ENCODE data around the gene CLEC4E.
"Not testable (repeated sequence)": the region's sequence is repeated elsewhere in the genome, so short reads cannot be mapped to it uniquely, and the experiment has no call there.

Gene CLEC4E

DNA sequence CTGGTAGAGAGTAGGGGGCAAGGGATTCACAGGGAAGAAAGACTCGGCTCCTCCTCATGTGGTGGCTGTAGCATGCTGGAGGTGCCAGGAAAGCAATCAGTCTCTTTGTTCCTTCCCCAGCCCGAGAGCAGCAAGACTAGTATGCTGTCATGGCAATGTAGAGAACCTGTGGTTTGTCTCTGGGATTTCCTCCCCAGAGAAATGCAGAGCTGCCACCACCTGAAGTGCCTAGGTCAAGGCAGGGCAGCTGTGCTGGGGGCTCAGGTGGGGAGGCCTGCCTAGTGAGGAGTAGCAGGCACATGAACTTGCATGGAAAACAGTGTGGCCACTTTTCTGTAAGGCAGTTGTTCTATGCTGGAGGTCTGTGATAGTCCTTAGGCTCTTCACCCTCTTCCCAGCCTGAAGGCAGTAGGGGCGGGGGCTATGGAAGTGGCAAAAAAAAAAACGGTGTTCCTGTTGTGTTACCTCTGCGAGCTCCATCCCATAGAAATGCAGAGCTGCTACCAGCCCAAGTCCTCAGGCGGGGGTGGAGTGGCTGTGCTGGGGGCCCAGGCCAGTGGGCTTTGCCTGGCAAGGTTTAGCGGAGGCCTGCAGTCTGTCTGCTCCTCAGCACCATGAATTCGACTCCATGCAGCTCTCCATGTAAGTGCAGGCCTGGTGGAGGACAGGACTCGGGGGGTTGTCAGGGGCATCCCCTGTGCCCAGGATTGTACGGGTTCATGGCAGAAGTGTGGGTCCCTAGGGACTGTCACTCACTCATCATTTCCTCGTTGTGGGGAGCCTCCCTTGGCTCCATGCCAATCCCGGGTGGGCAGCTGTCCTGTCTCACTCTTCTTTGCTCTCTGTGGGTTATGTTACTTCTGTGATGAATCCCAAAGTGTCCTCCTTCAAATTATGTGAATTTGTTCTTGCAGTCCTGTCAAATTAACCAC lies 31.5 kb downstream of the CLEC4E start:
- H3K4me3 ChIP-seq (ENCODE audit: low read length): no peak overlapping the region
- TF ChIP-seq, protein P1, sequence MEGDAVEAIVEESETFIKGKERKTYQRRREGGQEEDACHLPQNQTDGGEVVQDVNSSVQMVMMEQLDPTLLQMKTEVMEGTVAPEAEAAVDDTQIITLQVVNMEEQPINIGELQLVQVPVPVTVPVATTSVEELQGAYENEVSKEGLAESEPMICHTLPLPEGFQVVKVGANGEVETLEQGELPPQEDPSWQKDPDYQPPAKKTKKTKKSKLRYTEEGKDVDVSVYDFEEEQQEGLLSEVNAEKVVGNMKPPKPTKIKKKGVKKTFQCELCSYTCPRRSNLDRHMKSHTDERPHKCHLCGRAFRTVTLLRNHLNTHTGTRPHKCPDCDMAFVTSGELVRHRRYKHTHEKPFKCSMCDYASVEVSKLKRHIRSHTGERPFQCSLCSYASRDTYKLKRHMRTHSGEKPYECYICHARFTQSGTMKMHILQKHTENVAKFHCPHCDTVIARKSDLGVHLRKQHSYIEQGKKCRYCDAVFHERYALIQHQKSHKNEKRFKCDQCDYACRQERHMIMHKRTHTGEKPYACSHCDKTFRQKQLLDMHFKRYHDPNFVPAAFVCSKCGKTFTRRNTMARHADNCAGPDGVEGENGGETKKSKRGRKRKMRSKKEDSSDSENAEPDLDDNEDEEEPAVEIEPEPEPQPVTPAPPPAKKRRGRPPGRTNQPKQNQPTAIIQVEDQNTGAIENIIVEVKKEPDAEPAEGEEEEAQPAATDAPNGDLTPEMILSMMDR (conservative IDR thresholded peaks at IDR 0.05; ENCODE audit: low read length): no peak
- DNase-seq (ENCODE audit: low read depth): no peak

- DNase-seq (ENCODE audit: low read depth): no peak
- TF ChIP-seq, protein P1 (conservative IDR thresholded peaks at IDR 0.05; ENCODE audit: low read length): no peak
- no peak overlapping the region for H3K4me3 ChIP-seq (ENCODE audit: low read length)
Observed at GRCh38 chr12:8508223-8508622, 32.5 kb downstream of the CLEC4E start.

GRCh38 chr12:8507596-8507995 lies 33.1 kb downstream of the CLEC4E start:
- TF ChIP-seq, protein P1 (conservative IDR thresholded peaks at IDR 0.05; ENCODE audit: low read length): no peak
- no peak for DNase-seq (ENCODE audit: low read depth)
- H3K4me3 ChIP-seq (ENCODE audit: low read length): no peak overlapping the region

DNA sequence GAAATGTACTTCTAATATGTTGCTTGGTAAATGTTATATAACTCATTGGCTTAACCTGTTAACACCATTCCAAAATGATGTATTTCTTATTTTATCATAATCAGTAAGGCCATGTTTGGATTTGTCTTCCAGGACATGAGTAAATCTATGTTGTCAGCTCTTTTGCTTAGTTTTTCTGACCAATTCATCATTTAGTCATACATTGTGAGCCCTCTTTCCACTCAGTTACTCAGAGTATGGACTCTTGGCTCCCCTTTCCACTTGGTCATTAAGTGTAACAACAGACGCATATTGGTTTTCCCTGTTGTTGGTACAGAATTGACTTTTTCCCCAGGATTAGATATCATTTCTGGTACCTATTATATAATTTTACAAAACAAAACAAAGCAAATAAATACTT lies 36.4 kb downstream of the CLEC4E start:
- no peak for DNase-seq (ENCODE audit: low read depth)
- TF ChIP-seq, protein P1 (conservative IDR thresholded peaks at IDR 0.05; ENCODE audit: low read length): no peak

DNA sequence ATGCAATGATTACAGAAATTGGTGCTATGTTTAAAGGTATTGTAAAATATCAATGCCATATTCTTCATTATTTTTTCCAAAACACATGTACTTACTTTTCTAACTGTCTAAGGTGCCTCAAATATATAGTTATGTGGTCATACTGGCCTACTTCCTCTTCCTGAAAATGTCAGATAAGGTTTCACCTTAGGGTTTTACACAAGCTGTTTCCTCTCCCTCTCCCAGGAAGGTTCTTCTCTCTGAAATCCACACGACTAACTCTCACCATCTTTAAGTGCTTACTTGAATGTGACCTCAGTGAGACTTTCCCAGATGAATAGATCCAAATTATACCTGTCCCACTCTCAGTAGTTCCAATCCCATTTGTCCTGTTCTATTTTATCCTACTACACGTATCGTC lies 39.0 kb downstream of the CLEC4E start:
- TF ChIP-seq, protein P1 (conservative IDR thresholded peaks at IDR 0.05; ENCODE audit: low read length): no peak
- no peak overlapping the region for H3K4me3 ChIP-seq (ENCODE audit: low read length)
- no peak for DNase-seq (ENCODE audit: low read depth)

More for the DNA sequence above, 36.4 kb downstream of the CLEC4E start:
- no peak overlapping the region for H3K4me3 ChIP-seq (ENCODE audit: low read length)

GRCh38 chr12:8499616-8500015 lies 41.1 kb downstream of the CLEC4E start:
- TF ChIP-seq, protein P1 (conservative IDR thresholded peaks at IDR 0.05; ENCODE audit: low read length): no peak
- no peak for DNase-seq (ENCODE audit: low read depth)
- no peak overlapping the region for H3K4me3 ChIP-seq (ENCODE audit: low read length)

- DNase-seq (ENCODE audit: low read depth); H3K4me3 ChIP-seq (ENCODE audit: low read length): not testable (repeated sequence)
Observed at GRCh38 chr12:8496074-8496473, 44.6 kb downstream of the CLEC4E start.

DNA sequence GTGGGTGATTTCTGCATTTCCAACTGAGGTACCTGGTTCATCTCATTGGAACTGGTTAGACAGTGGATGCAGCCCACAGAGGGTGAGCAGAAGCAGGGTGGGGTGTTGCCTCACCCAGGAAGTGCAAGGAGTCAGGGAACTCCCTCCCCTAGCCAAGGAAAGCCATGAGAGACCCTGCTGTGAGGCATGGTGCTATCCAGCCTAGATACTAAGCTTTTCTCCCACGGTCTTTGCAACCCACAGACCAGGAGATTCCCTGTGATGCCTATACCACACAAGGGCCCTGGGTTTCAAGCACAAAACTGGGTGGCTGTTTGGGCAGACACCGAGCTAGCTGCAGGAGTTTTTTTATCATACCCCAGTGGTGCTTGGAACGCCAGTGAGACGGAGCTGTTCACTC lies 45.0 kb downstream of the CLEC4E start:
- not testable (repeated sequence) for DNase-seq (ENCODE audit: low read depth); H3K4me3 ChIP-seq (ENCODE audit: low read length)
